Measurements from ENCODE around the gene FIGNL2. TPM values are rescaled to one million over a fixed set of nuclear protein-coding genes. Genes with fewer than 3 reads are reported as not detected.
"Not testable (repeated sequence)": the region's sequence is repeated elsewhere in the genome, so short reads cannot be mapped to it uniquely, and the experiment has no call there.

Gene FIGNL2
- total RNA-seq, 2 experiments from 2014 or later = 0.40 to 0.43 TPM

DNA sequence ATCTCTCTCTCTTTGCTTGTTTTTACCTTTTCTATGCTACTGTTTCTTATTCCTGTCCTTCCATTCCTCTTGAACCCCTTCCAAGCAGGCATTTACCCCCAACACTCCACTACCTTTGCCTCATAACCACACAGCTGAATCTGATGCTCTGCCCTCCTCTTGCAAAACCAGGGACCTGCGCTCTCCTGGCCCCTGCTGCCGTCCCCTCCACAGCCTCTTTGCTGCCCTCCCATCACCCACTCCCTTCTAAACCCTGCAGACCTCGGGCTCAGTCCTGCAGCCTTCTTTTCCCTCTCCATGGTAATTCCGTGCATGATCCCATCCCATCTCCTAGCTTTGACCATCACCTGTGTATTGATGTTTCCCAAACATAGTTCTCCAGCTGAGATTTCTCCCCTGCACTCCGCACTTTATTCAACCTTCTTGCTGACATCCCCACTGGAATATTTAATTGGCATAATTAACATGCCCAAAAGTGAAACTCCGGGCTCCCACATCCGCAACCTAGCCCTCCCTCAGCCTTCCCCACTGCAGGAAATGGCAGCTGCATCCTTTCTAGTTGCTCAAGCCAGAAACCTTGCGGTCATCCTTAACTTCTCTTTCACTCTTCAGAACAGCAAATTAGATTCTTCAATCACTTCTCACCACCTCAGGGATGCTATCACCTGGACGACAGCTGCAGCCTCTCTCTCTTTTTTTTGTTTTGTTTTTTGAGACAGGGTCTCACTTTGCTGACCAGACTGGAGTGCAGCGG, 16.0 kb downstream of the FIGNL2 start:
- peaks cover 23% of the 10 kb centered on the region for H3K27me3 Mint-ChIP-seq
- DNase-seq = no peak
- no peaks in the 10 kb centered on the region for H3K36me3 Mint-ChIP-seq (ENCODE audit: low read depth)
- ATAC-seq = no peak
- TF ChIP-seq, protein P1, sequence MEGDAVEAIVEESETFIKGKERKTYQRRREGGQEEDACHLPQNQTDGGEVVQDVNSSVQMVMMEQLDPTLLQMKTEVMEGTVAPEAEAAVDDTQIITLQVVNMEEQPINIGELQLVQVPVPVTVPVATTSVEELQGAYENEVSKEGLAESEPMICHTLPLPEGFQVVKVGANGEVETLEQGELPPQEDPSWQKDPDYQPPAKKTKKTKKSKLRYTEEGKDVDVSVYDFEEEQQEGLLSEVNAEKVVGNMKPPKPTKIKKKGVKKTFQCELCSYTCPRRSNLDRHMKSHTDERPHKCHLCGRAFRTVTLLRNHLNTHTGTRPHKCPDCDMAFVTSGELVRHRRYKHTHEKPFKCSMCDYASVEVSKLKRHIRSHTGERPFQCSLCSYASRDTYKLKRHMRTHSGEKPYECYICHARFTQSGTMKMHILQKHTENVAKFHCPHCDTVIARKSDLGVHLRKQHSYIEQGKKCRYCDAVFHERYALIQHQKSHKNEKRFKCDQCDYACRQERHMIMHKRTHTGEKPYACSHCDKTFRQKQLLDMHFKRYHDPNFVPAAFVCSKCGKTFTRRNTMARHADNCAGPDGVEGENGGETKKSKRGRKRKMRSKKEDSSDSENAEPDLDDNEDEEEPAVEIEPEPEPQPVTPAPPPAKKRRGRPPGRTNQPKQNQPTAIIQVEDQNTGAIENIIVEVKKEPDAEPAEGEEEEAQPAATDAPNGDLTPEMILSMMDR (IDR thresholded peaks at IDR 0.05) = no peak
- no peak overlapping the region for H3K27ac Mint-ChIP-seq
- POLR2A ChIA-PET = interaction anchor here (2.4 kb wide), 1 partner anchor 12 kb away, joined by 11 read pairs; no protein-coding TSS in a partner anchor
- CTCF ChIA-PET = interaction anchor here (0.5 to 2.7 kb wide), 8 partner anchors 8 to 300 kb away, joined by 3 to 10 read pairs (median 3); a partner anchor contains a TSS
- H3K4me3 Mint-ChIP-seq = no peak overlapping the region
- H3K4me1 Mint-ChIP-seq (ENCODE audit: low read depth) = peaks cover 21% of the 10 kb centered on the region
- H3K9me3 Mint-ChIP-seq = no peaks in the 10 kb centered on the region
- intact Hi-C loops (cut with micrococcal nuclease) = no loop called here

DNA sequence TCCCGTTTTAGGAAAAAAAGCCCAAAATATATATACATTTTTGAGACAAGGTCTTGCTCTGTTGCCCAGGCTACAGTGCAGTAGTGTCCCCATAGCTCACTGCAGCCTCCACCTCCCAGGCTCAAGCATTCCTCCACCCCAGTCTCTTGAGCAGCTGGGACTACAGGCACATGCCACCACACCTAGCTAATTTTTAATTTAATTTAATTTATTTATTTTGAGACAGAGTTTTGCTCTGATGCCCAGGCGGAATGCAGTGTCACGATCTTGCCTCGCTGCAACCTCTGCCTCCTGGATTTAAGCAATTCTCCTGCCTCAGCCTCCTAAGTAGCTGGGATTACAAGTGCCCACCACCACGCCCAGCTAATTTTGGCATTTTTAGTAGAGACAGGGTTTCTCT, 16.7 kb downstream of the FIGNL2 start:
- H3K36me3 Mint-ChIP-seq (ENCODE audit: low read depth); H3K4me3 Mint-ChIP-seq; H3K9me3 Mint-ChIP-seq; ATAC-seq; DNase-seq; H3K27ac Mint-ChIP-seq; intact Hi-C loops (cut with micrococcal nuclease): not testable (repeated sequence)
- peaks cover 22% of the 10 kb centered on the region for H3K27me3 Mint-ChIP-seq
- peaks cover 26% of the 10 kb centered on the region for H3K4me1 Mint-ChIP-seq (ENCODE audit: low read depth)
- ChIA-PET POLR2A (interaction anchor here (0.7 to 2.4 kb wide), 3 partner anchors 12 to 40 kb away, joined by 3 to 11 read pairs (median 3); no protein-coding TSS in a partner anchor), CTCF (interaction anchor here (0.8 to 2.7 kb wide), 4 partner anchors 18 to 300 kb away, joined by 3 to 10 read pairs (median 4); a partner anchor contains a TSS)

DNA sequence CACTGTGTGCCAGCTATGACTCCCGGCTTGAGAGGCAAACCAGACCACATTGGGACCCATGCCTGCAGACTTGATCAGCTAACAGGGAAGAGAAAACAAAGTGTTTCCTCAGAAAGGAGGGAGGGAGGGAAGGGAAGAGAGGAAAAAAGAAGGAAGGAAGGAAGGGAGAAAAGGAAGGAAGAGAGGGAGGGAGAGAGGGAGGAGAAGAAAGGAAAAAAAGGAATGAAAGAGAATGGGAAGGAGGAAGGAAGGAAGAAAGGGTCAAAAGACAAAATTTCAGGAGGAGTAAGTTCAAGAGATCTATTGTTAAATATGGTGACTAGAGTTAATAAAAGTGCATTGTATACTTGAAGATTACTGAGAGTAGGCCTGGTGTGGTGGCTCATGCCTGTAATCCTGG, 18.9 kb downstream of the FIGNL2 start:
- no peak overlapping the region for H3K4me3 Mint-ChIP-seq
- intact Hi-C loops (cut with micrococcal nuclease) = no loop called here
- ChIA-PET CTCF (interaction anchor here (1.2 to 2.7 kb wide), 3 partner anchors 9 to 94 kb away, joined by 3 to 9 read pairs (median 5); no protein-coding TSS in a partner anchor), POLR2A (no interaction called here)
- TF ChIP-seq, protein P1 (IDR thresholded peaks at IDR 0.05) = no peak
- H3K27ac Mint-ChIP-seq = no peak overlapping the region
- no peaks in the 10 kb centered on the region for H3K36me3 Mint-ChIP-seq (ENCODE audit: low read depth)
- DNase-seq = no peak
- peaks cover 31% of the 10 kb centered on the region for H3K4me1 Mint-ChIP-seq (ENCODE audit: low read depth)
- no peak for ATAC-seq
- H3K27me3 Mint-ChIP-seq = peaks cover 18% of the 10 kb centered on the region
- no peaks in the 10 kb centered on the region for H3K9me3 Mint-ChIP-seq

DNA sequence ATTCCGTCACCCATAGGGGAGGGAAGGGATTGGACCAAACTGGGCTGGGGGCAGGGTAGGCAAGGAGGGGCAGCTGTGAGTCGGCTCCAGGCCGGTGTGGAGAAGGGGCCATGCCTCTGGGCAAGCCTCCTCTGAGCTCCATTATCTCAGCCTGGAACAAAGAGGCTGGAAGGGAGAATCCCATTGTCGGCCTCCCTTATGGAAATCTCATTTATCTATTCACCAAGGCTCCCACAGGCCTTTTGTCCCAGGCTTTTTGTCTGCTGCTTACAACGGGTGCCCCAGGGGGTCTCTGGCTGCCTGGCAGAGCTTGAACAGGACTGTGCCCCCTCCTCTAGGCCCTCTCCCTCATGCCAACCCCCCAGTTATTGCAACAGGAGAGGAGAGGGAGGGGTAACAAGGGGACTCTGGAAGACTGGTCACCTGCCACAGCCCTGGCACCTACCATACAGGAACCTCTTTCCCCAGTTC, 19.5 kb downstream of the FIGNL2 start:
- Mint-ChIP-seq H3K27ac (no peak overlapping the region), H3K4me1 (ENCODE audit: low read depth) (peaks cover 31% of the 10 kb centered on the region), H3K36me3 (ENCODE audit: low read depth) (no peaks in the 10 kb centered on the region), H3K27me3 (peaks cover 18% of the 10 kb centered on the region), H3K9me3 (no peaks in the 10 kb centered on the region), H3K4me3 (no peak overlapping the region)
- TF ChIP-seq, protein P1 (IDR thresholded peaks at IDR 0.05) = no peak
- intact Hi-C loops (cut with micrococcal nuclease) = no loop called here
- ChIA-PET CTCF (interaction anchor here (1.2 to 2.7 kb wide), 5 partner anchors 8 to 164 kb away, joined by 3 to 9 read pairs (median 5); no protein-coding TSS in a partner anchor), POLR2A (no interaction called here)
- no peak for DNase-seq
- ATAC-seq = no peak

DNA sequence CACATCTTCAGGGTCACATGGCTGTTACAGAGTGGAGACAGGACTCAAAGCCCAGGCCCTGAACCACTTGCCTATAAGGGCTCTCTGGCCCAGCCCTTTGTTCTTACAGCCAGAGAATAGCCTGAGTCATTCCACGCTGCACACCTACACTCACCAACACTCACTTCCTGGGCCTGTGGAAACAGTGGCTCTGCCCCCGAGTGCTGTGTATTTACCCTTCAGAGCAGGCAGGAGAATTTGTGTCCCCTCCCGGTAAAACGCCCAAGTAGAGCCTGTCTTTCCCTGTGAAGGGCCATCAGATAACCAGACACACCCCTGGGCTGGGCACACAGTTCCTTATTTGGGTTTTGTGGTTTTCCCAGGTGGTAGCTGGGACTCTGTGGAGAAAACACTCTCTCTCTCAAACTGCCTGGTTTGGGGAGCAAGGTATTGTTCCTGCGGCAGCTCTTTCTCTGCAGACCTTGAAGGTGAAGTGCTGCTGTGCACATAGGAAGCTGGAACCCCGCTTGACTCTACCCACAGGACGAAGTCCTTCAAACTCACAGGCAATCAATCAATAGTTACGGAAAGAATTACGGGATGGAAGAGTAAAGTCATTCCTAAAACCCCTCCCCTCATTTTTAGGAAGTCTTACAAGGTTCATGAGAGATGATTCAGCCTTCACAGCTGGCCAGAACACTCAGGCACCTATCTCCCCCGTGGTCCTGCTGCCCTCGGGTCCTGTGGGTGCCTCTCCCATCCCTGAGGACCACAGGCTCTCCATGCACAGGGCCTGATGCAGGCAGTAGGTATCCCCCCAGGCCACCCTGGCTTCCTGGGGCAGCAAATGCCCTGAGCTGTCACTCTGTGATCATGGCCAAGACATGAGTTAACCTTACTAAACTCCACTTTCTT, 20.3 kb downstream of the FIGNL2 start:
- H3K36me3 Mint-ChIP-seq (ENCODE audit: low read depth) = no peaks in the 10 kb centered on the region
- peaks cover 33% of the 10 kb centered on the region for H3K4me1 Mint-ChIP-seq (ENCODE audit: low read depth)
- POLR2A ChIA-PET = interaction anchor here (0.6 kb wide), 1 partner anchor 36 kb away, joined by 3 read pairs; no protein-coding TSS in a partner anchor
- no peak overlapping the region for H3K4me3 Mint-ChIP-seq
- H3K27ac Mint-ChIP-seq = peak overlapping the region; percentile 67
- intact Hi-C loops (cut with micrococcal nuclease) = no loop called here
- DNase-seq (peak; percentile 87), ATAC-seq (peak; percentile 96)
- TF ChIP-seq, protein P1 (IDR thresholded peaks at IDR 0.05) = no peak
- H3K9me3 Mint-ChIP-seq = no peaks in the 10 kb centered on the region
- peaks cover 12% of the 10 kb centered on the region for H3K27me3 Mint-ChIP-seq
- CTCF ChIA-PET = interaction anchor here (1.2 to 2.7 kb wide), 5 partner anchors 7 to 165 kb away, joined by 3 to 9 read pairs (median 5); no protein-coding TSS in a partner anchor
